Measurements from ENCODE around the gene WNT9A.

The WNT9A gene

GRCh38 chr1:227907439-227908015 lies 40.2 kb downstream of the WNT9A start:
- DNase-seq = no peak

DNA sequence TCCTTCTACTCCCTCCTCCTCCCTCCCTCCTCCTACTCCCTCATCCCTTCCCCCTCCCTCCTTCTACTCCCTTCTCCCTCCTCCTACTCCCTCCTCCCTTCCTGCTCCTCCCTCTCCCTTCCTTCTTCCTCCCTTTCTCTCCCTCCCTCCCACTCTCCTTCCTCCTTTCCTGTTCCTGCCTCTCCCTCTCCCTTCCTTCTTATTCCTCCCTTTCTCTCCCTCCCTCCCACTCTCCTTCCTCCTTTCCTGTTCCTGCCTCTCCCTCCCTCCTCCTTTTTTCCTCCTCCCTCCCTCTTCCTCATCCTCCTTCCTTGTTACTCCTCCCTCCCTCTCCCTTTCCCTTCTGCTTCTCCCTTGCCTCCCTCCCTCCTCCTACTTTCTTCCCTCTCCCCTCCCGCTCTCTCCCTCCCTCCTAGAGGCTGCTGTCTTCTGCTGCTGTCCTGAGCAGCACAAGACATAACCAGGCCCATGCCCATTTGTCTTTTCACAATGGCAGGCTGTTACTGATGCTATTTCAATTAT lies 41.1 kb downstream of the WNT9A start:
- no peak for DNase-seq

GRCh38 chr1:227905573-227906487 lies 41.9 kb downstream of the WNT9A start:
- DNase-seq = no peak

DNA sequence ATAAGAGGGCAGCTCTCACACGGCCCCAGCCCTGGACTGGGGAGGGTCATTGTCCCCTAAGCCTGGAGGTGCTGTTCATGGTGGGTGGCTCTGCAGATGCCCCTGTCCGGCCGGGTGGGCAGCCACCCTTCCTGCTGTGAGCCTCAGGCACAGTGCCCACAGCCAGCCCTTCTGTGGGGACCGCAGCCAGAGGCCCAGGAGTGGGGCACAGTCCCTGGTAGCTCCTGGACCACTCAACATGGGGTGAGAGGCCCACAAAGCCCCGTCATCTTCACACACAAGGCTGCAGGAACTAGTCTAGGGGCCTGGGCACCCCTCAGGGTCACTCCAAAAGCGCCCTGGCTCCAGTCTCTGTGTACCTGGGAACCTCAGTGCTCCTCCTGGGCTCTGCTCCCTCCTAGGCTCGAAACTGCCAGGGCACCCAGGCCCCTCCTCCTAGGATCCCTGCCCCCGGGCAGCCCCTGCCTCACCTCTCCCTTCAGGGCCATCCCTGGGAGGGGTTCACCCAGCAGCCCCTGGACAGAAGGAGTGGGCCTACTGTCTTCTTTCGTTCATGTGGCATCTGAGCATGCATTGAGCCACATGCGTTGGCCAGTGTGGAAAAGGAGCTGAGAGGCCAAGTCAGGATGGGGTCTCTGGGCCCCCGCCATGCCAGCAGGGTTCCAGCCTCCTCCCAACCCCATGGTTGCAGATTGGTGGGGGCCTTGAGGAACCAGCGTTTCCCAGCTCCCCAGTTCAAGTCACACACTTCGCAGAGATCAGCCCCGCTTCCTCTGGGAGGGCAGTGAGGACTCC lies 43.0 kb downstream of the WNT9A start:
- DNase-seq = no peak

GRCh38 chr1:227903614-227904501 lies 43.9 kb downstream of the WNT9A start:
- DNase-seq = no peak

- DNase-seq = no peak
Measured at GRCh38 chr1:227903061-227903521, 44.6 kb downstream of the WNT9A start.

DNA sequence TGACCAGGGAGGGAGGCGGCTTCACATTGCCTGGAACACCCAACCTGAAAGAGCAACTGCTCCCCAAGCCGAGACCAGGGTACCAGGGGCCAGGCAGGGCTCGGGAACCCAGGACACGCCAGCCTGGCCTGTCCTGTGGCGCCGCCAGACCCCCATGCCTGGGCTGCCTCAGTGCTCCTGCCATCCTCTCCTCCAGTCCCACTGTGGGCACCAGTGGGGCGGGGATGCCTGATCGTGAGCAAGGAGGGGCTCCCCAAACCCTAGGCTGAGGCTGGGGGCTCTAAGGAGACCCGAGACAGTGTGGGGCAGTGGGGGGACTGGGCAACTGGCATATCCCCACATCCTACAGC lies 45.1 kb downstream of the WNT9A start:
- DNase-seq = no peak

DNA sequence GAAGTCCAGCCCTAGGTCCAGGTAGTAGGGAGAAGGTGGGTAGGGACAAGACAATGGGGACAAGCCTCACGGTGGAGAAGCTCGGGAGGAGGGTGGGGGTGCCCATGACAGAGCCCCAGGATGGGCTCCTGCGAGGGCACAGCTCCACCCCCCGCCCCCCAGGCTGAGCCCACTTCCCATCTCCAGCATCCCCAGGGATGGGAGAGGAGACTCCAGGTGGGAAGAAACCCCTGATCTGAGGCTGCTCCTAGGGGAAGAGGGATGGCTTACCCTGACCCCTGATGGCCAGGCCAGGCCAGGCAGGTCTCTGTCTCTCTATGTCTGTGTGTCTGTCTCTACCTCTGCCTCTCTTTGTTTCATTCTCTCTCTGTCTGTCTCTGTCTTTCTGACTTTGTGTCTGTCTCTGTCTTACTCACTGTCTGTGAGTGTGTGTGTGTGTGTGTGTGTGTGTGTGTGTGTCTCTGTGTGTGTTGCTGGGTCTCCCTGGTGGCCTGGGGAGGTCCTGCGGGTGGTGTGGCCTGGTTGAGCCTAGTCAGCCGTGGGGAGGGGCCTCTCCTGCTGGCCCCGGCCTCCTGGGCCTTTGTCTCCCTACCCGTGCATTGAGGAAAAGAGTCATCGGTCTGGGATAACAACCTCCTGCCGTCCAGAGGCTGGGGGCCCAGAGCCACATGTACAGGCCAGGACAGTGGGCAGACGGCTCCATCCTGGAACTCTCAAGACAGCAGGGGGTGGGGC lies 45.7 kb downstream of the WNT9A start:
- DNase-seq = no peak

DNA sequence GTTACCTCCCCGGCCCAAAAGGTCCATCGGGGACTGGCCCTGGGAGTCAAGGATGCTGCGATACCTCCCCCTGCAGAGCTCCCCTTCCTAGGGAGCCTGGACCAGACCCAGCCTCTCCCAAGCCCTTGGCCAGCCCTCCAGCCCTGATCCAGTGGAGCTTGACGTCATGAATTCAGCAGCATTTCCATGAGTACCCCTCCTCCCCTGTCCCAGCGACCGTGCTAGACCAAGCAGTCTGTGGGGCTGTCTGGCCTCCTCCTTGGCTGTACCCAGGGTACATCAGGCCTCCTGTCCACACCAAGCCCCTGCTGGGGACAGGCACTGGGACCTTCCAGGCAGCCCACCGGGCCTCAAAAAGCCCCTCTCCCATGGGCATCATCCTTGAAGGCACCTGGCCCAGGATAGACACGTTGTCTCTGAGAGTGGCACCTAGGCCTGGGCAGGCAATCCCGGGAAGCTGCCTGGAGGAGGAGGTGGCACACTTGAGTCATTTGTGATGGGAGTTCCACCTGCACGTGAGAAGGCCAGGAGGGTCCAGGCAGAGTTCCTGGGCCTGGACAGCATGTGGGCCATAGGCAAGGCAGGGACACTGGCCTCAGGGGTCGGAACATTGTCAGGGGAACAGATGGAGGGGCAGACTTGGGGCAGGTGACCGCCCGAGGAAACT lies 46.4 kb downstream of the WNT9A start:
- DNase-seq = no peak

GRCh38 chr1:227900571-227901051 lies 47.1 kb downstream of the WNT9A start:
- no peak for DNase-seq

DNA sequence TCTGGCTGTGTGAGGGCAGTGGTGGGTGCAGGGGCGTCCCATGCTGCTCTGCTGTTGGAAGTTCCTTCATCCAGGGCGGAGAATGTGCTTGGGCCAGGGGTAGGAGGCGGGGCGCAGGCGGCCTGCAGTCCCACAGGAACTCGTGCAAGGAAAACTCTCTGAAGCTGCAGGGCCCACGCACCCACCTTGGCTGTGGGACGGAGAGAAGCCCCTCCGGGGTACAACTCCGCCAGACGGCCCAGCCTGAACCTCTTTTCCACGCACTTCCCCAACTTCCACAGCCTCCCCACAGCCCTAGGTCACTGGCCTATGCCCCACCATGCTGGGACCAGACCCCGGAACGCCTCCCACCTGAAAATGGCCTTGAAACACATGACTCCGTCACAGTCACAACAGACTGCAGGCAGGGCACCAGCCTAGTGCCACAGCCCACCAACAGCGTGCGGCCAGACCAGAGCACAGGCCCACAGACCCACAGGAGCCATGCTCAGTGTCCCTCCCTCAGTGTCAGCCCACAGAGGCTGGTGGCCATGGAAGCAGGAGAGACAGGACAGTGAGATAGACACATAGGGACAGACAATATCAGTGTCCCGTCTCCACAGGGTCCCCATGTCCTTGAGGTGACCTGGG lies 47.8 kb downstream of the WNT9A start:
- DNase-seq = no peak

DNA sequence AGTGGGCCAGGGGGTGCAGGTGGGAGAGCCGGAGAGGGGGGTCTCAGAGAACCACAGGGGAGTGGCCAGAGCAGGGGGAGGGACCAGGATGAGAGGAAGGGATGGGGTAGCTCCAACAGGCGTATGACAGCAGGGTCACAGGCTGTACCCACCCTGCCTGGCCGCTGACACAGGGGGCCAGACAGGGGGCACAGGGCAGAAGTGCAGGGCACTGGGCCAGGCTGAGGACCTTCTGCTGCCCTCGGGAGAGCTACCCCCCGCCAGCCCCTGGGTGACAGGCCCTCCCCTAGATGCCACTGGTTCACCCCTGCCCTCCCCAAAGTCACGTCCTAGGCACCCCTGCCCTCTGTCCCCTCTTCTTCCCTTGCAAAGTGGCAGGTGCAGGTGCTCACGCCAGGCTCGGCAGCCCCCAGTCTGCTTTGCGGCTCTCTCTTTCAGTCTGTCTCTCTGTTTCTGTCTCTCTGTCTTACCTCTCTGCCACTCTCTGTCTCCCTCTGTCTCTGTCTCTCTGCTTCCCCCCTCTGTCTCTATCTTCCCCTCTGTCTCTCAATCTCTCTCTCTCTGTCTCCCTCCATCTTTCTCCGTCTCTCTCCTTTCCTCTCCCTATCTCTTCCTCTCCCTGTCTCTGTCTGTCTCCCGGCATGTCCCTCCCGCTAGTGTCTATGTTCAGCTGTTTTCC lies 48.5 kb downstream of the WNT9A start:
- DNase-seq = no peak

DNA sequence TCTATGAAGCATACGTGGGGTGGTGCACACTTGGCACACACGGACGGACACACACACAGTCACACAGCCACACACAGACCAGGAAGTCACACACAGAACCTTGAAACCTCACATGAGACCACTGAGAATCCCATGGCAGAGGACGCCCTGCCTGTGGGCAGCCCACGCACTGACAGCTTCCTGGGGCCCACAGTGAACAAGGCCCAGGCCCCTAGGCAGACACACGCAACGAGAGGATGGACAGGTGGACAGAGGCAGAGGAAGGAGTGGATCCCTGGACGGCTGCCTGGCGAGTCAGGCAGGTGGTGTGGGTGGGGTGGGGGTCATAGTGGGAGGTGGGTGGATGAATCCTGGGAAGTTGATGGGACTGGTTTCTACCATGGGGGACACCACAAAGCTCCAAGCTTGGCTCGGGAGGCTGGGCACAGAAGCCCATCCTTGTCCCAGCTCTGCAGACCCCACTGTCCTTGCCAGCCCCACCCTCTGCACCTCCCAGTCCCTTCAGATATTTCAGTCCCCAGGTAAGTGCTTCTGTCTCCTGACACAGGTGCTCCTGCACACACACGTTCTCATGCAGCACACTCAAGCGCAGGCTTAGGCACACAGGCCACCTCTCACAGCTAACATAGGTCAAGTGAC lies 49.1 kb downstream of the WNT9A start:
- DNase-seq = no peak

GRCh38 chr1:227897704-227898438 lies 49.9 kb downstream of the WNT9A start:
- DNase-seq = no peak

DNA sequence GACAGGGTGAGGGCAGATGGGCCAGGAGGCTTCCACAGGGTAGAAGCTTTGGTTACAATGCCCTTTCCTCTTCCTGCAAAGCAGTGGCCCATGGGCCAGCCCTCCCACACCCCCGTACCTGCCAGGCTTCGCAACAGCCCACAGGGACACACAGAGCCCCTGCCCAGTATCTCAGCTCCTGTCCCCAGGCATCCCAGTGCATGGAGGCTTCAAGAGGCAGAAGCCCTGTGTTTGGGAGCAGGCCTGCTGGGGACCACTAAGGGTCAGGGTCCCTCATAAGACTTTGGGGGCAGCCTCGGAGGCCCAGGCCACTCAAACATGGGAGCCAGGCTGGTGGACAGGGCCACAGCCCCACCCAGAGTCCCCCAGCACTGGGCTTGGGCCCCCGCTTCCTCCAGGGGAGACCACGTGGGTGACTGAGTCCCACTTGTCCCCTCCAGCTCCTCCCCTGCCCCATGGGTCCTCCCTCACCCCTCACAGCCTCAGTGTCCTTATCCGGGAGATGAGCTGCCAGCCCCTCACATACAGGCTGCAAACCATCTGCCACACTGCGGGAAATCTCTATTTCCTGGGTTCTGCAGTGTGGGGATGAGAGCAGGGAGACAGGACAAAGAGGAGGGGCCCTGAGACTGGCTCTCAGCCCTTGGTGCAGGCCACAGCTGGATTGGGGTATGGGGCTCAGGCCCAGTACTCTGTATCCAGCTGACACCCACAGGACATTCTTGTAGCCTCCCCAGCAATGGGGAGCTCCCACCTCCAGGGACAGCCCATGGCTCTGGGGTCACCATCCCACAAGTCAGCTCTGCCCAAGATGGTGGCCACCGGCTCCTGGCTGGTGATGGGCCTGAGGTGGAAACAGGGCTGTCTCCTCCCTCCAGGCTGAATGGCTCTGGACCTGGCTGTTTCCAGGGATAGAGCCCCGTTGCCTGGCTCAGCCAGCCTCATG lies 50.7 kb downstream of the WNT9A start:
- no peak for DNase-seq

DNA sequence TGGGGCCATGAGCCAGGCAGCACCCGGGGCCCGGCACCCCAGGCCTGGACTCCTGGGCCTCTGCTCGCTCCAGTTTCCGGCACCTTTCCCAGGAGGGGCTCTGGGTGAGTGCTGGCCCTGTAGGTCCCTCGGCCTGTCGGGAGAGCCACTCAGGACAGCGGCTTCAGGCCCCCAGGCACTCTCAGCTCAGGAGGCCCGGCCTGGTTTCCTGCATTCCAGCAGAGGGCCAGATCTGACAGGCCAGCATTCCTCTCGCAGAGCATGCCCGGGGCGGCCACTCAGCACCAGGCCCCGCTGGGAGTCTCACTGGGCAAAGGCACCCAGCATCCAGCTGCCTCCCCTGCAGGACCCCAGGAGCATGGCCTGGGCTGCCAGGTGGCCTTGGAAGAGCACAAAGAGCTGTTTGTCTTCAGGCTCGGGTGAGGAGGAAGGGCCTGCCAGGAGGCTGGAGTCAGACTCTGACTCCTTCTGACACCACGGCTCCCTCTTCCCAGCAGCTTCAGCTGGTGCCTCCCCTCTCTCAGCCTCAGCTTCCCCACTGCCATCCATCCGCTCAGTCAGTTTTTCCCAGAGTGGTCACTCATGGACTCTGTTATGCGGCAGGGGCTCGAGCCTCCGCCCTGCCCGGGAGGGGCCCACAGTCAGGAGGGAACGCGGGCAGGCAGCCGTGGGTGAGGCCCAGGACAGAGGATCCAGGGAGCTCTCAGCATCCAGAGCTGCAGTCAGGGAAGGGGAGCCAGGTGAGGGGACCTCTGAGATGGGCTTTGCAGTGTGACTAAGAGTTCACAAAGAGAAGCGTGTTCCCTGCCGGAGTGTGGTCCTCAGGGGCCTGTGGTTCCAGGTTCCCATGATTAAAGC lies 51.7 kb downstream of the WNT9A start:
- no peak for DNase-seq
